SK-N-MC (cell line): Measurements from ENCODE around the gene ARNT2.

ENCODE experiments used
- EZH2 ChIP-seq: fragments of 200-600 bp; sonication (generic); IDR thresholded peaks from one replicate; pipeline ENCODE4 v1.6.1; 2017; ENCODE audit warnings: antibody characterized with exemption
- POLR2AphosphoS5 ChIP-seq: IDR thresholded peaks from 2 replicates; pipeline ENCODE4 v1.6.1; 2012; ENCODE audit warnings: mild to moderate bottlenecking, low read depth, low read length, borderline replicate concordance

GRCh38 chr15:80371924-80372323 lies 32.3 kb upstream of the ARNT2 start:
- TF ChIP-seq EZH2 (no peak), POLR2AphosphoS5 (no peak)
